ENCODE data around the gene FRMPD1. TPM values are rescaled to one million over a fixed set of nuclear protein-coding genes. Genes with fewer than 3 reads are reported as not detected.

The FRMPD1 gene
- total and polyA plus RNA-seq, 2 of the 13 experiments (the other 11 are each of a cell fraction or from before 2014, with no cell fraction given) = not detected

- TF ChIP-seq ZFP91 (CRISPR knock-in tag; IDR thresholded peaks at IDR 0.05; ENCODE audit: borderline replicate concordance) (no peak), MNT (IDR thresholded peaks at IDR 0.05) (no peak), ZNF687 (CRISPR knock-in tag; IDR thresholded peaks at IDR 0.05) (no peak), KLF12 (CRISPR knock-in tag; IDR thresholded peaks at IDR 0.05; ENCODE audit: borderline replicate concordance) (no peak), ZNF639 (CRISPR knock-in tag; conservative IDR thresholded peaks at IDR 0.05) (no peak), ARID4A (CRISPR knock-in tag; IDR thresholded peaks at IDR 0.05; ENCODE audit: borderline replicate concordance) (no peak), ZNF580 (CRISPR knock-in tag; IDR thresholded peaks at IDR 0.05; ENCODE audit: borderline replicate concordance, low read depth) (no peak), ZXDC (CRISPR knock-in tag; IDR thresholded peaks at IDR 0.05) (no peak), ZNF800 (CRISPR knock-in tag; IDR thresholded peaks at IDR 0.05) (no peak)
Measured at GRCh38 chr9:37730256-37730655, 79.5 kb downstream of the FRMPD1 start (continued).

All from HepG2 (cell line).